Chondrocyte (in vitro differentiated cells): ENCODE measurements around the gene MACROD2. TPM values are rescaled to one million over a fixed set of nuclear protein-coding genes. Genes with fewer than 3 reads are reported as not detected.

Experiments
- DNase-seq: peaks from one replicate; pipeline ENCODE4 v3.0.0; 2021; ENCODE audit warnings: mixed read lengths, low spot score
- H3K27ac Mint-ChIP-seq: one replicate; pipeline ENCODE4 v1.8.0; 2021; ENCODE audit warnings: mild to moderate bottlenecking, moderate library complexity, mixed read lengths; ENCODE audit not compliant: unreplicated experiment
- H3K27me3 Mint-ChIP-seq: 2 replicates; pipeline ENCODE4 v1.8.0; 2021; ENCODE audit warnings: low read depth, mixed read lengths
- H3K36me3 Mint-ChIP-seq: 2 replicates; pipeline ENCODE4 v1.8.0; 2021; ENCODE audit warnings: low read depth, mixed read lengths
- H3K4me1 Mint-ChIP-seq: 2 replicates; pipeline ENCODE4 v1.8.0; 2021; ENCODE audit warnings: low read depth, mild to moderate bottlenecking, mixed read lengths
- H3K4me3 Mint-ChIP-seq: one replicate; pipeline ENCODE4 v1.8.0; 2021; ENCODE audit warnings: mild to moderate bottlenecking, moderate library complexity, mixed read lengths; ENCODE audit not compliant: unreplicated experiment
- H3K9me3 Mint-ChIP-seq: 2 replicates; pipeline ENCODE4 v1.8.0; 2021; ENCODE audit warnings: low read depth, mixed read lengths
- total RNA-seq: library from RNA; stranded (reverse); gene quantifications from 3 replicates; pipeline ENCODE4 v1.2.1, GENCODE V29; 2021
- TF ChIP-seq, protein P1 (sequence below): fragments of 200-600 bp; sonication (generic); IDR thresholded peaks from 2 replicates; pipeline ENCODE4 v1.5.0; 2021; ENCODE audit warnings: antibody characterized with exemption, mild to moderate bottlenecking, moderate library complexity

The MACROD2 gene
- total RNA-seq, 1 donor from 2014 or later: 3.2 TPM

DNA sequence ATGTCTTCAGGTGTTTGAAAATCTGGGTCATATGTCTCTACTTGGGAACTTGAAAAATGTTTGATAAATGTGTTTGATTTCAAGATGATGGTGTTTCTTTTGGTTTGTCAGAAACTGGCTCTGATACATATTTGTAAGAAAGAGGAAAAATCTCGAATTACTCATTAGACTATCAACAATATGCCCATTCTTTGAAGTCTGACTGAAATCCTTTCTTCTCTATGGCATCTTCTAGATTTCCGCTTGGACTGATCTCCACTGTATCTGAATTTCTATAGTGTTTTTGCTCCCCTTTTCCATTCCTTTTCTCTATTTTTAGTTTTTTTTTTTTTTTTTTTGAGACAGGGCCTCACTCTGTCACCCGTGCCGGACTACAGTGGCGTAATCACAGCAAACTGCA is 1481.5 kb downstream of the MACROD2 start:
- TF ChIP-seq, protein P1, sequence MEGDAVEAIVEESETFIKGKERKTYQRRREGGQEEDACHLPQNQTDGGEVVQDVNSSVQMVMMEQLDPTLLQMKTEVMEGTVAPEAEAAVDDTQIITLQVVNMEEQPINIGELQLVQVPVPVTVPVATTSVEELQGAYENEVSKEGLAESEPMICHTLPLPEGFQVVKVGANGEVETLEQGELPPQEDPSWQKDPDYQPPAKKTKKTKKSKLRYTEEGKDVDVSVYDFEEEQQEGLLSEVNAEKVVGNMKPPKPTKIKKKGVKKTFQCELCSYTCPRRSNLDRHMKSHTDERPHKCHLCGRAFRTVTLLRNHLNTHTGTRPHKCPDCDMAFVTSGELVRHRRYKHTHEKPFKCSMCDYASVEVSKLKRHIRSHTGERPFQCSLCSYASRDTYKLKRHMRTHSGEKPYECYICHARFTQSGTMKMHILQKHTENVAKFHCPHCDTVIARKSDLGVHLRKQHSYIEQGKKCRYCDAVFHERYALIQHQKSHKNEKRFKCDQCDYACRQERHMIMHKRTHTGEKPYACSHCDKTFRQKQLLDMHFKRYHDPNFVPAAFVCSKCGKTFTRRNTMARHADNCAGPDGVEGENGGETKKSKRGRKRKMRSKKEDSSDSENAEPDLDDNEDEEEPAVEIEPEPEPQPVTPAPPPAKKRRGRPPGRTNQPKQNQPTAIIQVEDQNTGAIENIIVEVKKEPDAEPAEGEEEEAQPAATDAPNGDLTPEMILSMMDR: no peak
- H3K9me3 Mint-ChIP-seq: no peaks in the 10 kb centered on the region
- no peak overlapping the region for H3K4me3 Mint-ChIP-seq
- no peaks in the 10 kb centered on the region for H3K27me3 Mint-ChIP-seq
- DNase-seq: no peak
- H3K4me1 Mint-ChIP-seq: peaks cover 10% of the 10 kb centered on the region
- H3K36me3 Mint-ChIP-seq: no peaks in the 10 kb centered on the region
- H3K27ac Mint-ChIP-seq: no peak overlapping the region

DNA sequence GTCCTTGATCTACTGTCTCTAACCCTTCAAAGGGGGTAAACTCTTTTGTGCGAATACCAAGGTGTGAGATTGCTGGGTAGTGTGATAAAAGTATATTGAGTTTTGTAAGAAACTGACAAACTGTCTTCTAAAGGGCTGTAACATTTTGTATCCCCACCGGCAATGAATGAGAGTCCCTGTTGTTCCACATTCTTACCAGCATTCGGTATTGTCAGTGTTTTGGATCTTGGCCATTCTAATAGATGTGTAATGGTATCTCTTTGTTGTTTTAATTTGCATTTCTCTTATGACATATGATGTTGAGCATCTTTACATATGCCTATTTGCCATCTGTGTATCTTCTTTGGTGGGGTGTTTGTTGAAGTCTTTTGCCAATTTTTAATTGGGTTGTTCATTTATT is 1487.2 kb downstream of the MACROD2 start:
- Mint-ChIP-seq H3K27ac (no peak overlapping the region), H3K9me3 (peaks cover 12% of the 10 kb centered on the region), H3K36me3 (no peaks in the 10 kb centered on the region), H3K27me3 (no peaks in the 10 kb centered on the region), H3K4me3 (no peak overlapping the region), H3K4me1 (peaks cover 16% of the 10 kb centered on the region)
- DNase-seq: no peak
- TF ChIP-seq, protein P1: peak; percentile 34

DNA sequence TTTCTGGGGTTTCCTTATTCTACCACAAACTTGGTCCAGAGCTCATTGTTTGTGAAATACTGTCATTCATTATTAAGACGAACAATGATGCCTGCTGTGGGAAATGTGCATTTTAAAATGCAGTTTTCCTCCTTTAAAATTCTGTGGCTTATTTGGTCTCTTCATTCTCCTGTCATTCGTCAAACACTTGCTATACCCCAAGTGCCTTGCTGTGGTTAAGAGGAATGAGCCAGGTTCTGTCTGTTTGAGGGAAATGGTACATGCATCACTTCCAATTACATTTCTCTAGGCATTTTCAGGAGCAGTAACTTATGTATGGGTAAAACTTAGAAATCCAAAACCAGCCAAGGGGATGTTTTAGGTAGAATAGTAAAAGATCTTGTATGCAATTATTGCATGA is 1490.2 kb downstream of the MACROD2 start:
- Mint-ChIP-seq H3K27me3 (no peaks in the 10 kb centered on the region), H3K9me3 (peaks cover 17% of the 10 kb centered on the region), H3K4me1 (peaks cover 20% of the 10 kb centered on the region), H3K4me3 (no peak overlapping the region), H3K36me3 (no peaks in the 10 kb centered on the region), H3K27ac (no peak overlapping the region)
- DNase-seq: no peak
- TF ChIP-seq, protein P1: no peak

DNA sequence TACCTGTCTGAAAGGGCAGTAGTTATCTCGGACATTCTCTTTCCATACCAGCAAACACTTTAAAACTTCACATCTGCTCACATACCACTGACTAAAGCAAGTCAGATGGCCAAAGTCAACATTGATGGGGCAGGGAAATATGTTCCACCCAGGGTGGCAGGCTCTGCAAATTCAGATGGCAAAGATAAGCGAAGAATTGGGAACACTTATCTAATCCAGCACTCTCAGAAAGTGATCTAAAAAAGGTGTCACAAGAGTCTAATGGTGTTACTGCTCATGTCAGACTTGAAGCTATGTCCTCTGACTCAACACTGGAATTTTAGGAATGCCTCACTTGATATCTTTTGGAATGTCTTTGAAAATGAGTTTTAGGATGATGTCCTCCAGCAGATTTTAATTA is 1491.7 kb downstream of the MACROD2 start:
- Mint-ChIP-seq H3K9me3 (peaks cover 17% of the 10 kb centered on the region), H3K27me3 (no peaks in the 10 kb centered on the region), H3K27ac (no peak overlapping the region), H3K36me3 (no peaks in the 10 kb centered on the region), H3K4me1 (peaks cover 20% of the 10 kb centered on the region), H3K4me3 (no peak overlapping the region)
- no peak for DNase-seq
- TF ChIP-seq, protein P1: no peak

DNA sequence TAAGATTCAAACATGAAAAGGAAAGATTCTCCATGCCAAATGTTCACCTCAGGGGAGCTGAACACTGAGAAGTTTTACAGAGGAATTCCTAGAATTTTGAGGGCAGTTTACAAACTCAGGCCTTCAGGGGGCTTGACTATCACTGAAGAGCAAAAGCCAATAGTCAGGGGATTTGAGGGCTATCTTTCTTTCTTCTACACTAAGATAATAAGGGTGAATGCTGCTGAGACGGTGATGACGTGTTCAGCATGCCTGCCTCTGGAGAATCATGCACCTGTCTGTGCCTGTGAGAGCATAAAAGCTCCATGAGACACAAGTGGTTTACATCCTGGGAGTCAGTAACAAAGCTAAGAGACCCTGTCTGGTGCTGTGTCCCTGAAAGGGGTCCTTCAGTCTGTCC is 1492.4 kb downstream of the MACROD2 start:
- no peak overlapping the region for H3K27ac Mint-ChIP-seq
- no peaks in the 10 kb centered on the region for H3K27me3 Mint-ChIP-seq
- H3K36me3 Mint-ChIP-seq: no peaks in the 10 kb centered on the region
- no peak overlapping the region for H3K4me3 Mint-ChIP-seq
- peaks cover 20% of the 10 kb centered on the region for H3K4me1 Mint-ChIP-seq
- DNase-seq: no peak
- TF ChIP-seq, protein P1: no peak
- H3K9me3 Mint-ChIP-seq: peaks cover 17% of the 10 kb centered on the region
